ENCODE measurements around the gene SEPHS2.
"Not testable (repeated sequence)": the region's sequence is repeated elsewhere in the genome, so short reads cannot be mapped to it uniquely, and the experiment has no call there.

SEPHS2 gene, protein sequence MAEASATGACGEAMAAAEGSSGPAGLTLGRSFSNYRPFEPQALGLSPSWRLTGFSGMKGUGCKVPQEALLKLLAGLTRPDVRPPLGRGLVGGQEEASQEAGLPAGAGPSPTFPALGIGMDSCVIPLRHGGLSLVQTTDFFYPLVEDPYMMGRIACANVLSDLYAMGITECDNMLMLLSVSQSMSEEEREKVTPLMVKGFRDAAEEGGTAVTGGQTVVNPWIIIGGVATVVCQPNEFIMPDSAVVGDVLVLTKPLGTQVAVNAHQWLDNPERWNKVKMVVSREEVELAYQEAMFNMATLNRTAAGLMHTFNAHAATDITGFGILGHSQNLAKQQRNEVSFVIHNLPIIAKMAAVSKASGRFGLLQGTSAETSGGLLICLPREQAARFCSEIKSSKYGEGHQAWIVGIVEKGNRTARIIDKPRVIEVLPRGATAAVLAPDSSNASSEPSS

DNA sequence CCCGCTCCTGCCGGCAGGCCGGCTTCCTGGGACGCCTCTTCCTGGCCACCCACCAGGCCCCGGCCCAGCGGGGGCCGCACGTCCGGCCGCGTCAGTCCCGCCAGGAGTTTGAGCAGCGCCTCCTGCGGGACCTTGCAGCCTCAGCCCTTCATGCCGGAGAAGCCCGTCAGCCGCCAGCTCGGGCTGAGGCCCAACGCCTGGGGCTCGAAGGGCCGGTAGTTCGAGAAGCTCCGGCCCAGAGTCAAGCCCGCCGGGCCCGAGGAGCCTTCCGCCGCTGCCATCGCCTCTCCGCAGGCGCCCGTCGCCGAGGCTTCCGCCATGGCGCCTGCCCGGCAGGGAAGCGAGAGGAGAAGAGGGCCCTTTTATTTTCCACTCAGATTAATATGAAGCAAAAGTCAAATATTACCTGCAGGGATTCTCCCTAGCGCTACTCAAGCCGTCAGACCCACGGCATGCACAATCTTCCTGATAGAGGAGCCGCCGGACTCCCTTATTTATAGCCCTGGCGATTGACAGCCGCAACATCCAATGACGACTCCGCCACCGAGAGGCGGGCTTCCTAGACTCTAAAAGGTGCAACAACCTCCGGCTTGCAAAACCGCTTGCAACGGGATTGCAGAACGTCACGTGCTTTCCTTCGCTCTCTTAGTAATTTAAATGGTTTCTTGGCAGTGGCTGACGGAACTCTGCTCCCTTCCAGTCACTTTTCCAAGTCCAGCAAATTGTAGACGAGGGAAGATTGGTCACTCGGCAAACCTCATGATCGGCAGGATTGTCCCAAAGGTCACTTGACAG lies at the start of gene SEPHS2:
Gene SEPHS2, minus strand, starts transcription at position 467 of the 795 bp plus-strand sequence. Its CDS starts 147 bp downstream, at position 320.
- DNase-seq (ENCODE audit: low spot score): peak; percentile 98

- DNase-seq (ENCODE audit: low spot score): no peak
Measured at GRCh38 chr16:30494709-30495108, 49.0 kb upstream of the SEPHS2 start.

GRCh38 chr16:30493941-30494488 lies 48.3 kb upstream of the SEPHS2 start:
- DNase-seq (ENCODE audit: low spot score): no peak

DNA sequence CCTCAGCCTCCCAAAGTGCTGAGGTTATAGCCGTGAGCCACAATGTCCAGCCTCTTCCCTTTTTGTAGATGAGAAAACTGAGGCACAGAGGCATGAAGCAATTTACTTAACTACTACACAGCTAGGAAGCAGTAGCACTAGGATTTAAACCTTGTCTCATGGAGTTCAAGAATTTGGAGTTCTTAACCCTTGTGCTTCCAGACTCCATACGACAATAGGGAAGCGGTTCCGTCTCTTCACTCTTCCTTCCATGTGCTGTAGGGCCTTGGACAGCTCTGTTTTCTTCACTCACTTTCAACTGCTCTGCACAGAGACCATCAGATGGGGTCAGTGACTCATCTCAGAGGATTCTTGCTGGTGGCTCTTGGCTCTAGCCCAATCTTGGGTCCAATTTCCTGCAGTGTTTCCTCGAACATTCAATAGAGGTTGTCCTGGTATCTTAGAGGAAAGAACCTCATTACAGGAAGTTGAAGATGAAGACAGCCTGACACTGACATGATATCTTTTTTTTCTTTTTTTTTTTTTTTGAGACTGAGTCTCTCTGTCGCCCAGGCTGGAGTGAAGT lies 46.2 kb upstream of the SEPHS2 start:
- DNase-seq (ENCODE audit: low spot score): no peak

DNA sequence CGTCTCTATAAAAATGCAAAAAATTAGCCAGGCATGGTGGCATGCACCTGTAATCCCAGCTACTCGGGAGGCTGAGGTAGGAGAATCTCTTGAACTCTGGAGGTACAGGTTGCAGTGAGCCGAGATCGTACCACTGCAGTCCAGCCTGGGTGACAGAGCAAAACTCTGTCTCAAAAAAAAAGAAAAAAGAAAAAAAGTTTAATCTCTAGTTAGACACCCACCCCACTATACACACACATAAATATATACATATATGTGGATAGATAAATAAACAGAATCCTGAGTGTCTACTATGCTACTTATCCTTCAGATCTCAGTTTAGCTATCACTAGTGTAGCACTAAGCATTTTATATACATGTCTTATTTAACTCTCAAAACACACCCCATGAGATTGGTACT lies 45.6 kb upstream of the SEPHS2 start:
- no peak for DNase-seq (ENCODE audit: low spot score)

GRCh38 chr16:30490210-30490609 lies 44.5 kb upstream of the SEPHS2 start:
- no peak for DNase-seq (ENCODE audit: low spot score)

DNA sequence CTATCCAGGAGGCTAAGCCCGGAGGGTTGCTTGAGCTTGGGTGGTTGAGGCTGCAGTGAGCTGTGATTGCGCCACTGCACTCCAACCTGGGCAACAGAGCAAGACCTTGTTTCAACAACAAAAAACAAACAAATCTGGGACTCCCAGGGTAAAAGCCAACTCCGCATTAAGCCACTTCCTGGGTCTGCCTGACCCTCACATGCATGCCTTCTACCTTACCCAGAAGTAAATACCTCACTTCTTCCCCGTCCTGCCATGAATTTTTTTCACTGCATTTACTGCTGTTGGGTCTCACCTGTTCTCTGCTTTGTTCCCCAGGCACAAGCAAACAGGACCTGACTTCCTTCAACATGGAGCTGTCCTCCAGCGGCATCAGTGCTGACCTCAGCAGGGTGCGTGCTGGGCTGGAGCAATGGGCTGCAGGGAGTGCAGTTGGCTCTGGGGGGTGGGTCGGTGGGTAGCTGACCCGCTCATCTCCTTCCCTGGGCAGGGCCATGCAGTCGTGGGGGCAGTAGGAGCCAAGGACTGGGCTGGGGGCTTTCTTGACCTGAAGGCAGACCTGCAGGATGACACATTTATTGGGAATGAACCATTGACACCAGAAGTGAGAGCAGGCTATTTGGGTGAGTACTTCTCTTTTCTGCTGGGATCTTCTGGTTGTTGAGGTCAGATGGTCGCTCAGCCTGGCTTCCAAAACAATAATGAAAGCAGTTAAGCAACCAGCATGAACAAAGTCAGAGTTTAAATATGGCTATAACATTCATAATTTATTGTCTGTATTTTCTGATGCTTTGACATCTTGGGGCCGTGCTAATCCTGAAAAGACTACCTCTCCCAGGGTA lies 43.3 kb upstream of the SEPHS2 start:
- no peak for DNase-seq (ENCODE audit: low spot score)

DNA sequence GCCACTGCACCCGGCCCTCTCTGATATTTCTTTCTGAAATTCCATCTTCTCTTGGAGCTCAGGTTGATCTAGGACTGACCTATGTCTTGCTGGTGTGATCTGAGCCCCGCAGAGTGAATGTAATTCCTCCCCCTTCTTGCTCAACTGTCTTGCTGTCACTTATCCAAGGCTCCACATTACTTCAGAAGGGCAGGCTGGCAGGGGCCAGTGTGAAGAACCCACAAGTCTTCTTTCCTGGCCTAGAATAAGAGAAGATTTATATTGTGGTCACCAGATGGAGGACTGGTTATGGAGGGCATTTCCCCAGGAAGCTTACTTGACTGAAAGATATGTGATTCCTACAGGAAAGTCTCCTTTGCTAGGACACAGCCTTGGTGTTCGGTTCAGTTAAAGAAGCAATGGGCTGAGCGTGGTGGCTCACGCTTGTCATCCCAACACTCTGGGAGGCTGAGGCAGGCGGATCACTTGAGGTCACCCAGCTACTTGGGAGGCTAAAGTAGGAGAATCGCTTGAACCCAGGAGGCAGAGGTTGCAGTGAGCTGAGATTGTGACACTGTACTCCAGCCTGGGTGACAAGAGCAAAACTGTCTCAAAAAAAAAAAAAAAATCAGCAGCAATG lies 40.3 kb upstream of the SEPHS2 start:
- no peak for DNase-seq (ENCODE audit: low spot score)

DNA sequence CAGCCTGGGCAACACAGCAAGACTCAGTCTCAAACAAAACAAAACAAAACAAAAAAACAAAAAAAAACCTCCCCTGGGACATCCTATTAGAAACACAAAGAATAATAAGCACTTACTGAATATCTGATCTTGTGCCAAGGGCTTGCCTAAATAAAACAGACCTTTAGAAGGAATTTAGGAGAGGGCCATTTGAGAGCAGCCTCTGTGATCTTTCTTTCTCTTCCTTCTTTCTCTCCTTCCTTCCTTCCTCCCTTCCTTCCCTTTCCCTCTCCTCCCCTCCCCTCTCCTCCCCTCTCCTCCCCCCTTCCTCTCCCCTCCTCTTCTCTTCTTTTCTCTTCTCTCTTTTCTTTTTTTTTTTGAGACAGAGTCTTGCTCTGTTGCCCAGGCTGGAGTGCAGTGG lies 39.2 kb upstream of the SEPHS2 start:
- no peak for DNase-seq (ENCODE audit: low spot score)

GRCh38 chr16:30482366-30482765 lies 36.7 kb upstream of the SEPHS2 start:
- DNase-seq (ENCODE audit: low spot score): peak; percentile 34

GRCh38 chr16:30481381-30481780 lies 35.7 kb upstream of the SEPHS2 start:
- DNase-seq (ENCODE audit: low spot score): no peak

- no peak for DNase-seq (ENCODE audit: low spot score)
Measured at GRCh38 chr16:30478766-30479478, 33.2 kb upstream of the SEPHS2 start.

DNA sequence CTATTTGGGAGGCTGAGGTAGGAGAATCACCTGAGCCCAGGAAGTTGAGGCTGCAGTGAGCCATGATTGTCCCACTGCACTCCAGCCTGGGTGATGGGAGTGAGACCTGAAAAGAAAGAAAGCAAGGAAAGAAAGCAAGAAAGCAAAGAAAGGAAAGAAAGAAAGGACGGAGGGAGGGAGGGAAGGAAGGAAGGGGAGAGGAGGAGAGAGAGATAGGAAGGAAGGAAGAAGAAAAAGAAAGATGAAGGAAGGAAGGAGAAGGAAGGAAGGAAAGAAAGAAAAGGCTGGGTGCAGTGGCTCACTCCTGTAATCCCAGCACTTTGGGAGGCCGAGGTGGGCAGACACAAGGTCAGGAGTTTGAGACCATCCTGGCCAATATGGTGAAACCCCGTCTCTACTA lies 32.1 kb upstream of the SEPHS2 start:
- not testable (repeated sequence) for DNase-seq (ENCODE audit: low spot score)

DNA sequence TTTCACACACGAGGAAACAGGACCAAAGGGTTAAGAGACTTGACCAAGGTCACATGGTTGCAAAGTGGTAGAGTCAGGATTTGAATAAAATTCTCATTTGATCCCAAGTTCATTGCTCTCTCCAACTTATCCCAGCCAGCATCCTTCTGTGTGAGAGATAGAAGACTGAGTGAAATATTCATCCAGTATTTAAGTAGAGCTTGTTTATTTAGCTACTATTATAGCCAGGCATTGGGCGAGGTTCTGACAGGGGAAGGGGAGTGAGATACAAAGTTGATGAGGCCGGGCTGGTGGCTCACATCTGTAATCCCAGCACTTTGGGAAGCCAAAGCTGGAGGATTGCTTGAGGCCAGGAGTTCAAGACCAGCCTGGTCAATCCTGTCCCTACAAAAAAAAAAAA lies 31.3 kb upstream of the SEPHS2 start:
- no peak for DNase-seq (ENCODE audit: low spot score)

GRCh38 chr16:30474684-30475083 lies 29.0 kb upstream of the SEPHS2 start:
- DNase-seq (ENCODE audit: low spot score): no peak

DNA sequence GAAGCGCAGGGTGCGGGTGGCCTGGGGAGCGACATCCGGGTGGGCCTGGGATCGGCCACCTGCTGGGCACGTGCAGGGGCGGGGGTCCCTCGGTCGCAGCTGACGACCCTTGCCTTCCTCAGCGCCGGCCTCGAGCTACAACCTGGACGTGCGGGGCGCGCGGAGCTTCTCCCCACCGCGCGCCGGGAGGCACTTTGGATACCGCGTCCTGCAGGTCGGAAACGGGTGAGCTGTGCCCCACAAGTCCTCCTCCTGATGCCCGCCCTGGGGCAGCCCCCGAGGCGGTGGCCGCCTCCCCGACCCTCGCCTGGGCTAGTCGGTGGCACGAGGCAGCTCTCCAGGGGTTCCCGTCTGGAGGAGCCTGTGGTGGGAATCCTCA lies 28.4 kb upstream of the SEPHS2 start:
- no peak for DNase-seq (ENCODE audit: low spot score)

- no peak for DNase-seq (ENCODE audit: low spot score)
Measured at GRCh38 chr16:30473231-30474073, 27.8 kb upstream of the SEPHS2 start.

DNA sequence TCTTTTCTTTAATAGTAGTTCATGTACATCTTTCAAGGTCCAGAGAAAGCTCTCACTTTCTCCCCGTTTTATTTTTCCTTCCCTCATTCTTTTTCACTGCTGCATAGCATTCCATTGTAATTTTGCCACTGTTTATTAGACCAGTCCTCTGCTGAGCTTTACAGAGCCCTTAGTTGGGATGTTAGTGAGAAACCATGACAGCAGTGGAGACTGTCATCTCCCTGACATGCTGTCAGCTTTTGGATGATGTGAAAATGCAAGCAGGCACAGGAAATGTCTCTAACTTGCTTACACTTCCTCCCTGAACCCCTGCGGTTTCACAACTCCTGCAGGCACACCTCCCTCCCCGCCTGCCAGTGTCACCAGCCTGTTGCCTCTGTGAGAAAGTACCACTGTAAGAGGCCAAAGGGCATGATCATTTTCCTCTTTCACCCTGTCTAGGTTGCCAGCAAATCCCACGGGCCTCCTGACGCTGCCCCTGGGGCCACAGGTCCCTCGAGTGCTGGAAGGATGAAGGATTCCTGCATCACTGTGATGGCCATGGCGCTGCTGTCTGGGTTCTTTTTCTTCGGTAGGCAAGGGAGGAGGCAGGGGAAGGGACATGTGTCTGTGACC lies 26.8 kb upstream of the SEPHS2 start, which contains the start of gene ITGAL:
Gene ITGAL, plus strand, starts transcription at position 415 of the 615 bp plus-strand sequence. Its CDS starts 96 bp downstream, at position 511.
- DNase-seq (ENCODE audit: low spot score): peak; percentile 70

GRCh38 chr16:30470632-30470995 lies 24.9 kb upstream of the SEPHS2 start:
- no peak for DNase-seq (ENCODE audit: low spot score)
